GM21717 (cell line): ENCODE results near the gene HOGA1.
"Not testable (repeated sequence)": the region's sequence is repeated elsewhere in the genome, so short reads cannot be mapped to it uniquely, and the experiment has no call there.

Source experiments
- ATAC-seq: cut with Tn5 transposase; IDR thresholded peaks from one replicate; pipeline ENCODE4 v1.9.1; 2021; ENCODE audit warnings: mild to moderate bottlenecking, moderate library complexity; ENCODE audit not compliant: unreplicated experiment

The HOGA1 gene

DNA sequence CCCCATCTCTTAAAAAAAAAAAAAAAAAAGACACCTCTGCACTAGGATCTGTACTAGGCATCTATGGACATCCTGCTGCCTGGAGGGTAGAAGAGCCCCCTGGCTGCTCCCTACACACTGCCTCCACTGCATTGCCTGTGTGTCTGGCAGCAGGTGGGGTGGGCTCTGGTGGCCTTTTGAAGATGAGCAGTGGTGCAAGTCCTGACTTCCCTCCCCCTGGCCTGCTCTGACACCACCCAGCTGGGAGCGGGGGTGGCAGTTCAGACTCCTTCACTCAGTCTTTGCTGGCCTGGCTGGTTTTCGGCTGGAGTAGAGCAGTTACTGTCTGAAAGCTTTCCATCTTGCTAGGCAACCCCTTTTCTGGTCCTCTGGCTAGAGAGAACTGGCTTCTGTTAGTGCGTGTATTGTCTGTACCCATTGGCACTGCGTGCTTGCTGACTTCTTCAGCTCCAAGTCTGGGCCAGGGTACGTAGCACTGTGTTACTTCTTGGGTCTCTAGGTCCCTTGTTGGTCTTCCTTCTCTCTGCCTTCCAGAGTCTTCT is 23.0 kb downstream of the HOGA1 start:
- no peak for ATAC-seq

DNA sequence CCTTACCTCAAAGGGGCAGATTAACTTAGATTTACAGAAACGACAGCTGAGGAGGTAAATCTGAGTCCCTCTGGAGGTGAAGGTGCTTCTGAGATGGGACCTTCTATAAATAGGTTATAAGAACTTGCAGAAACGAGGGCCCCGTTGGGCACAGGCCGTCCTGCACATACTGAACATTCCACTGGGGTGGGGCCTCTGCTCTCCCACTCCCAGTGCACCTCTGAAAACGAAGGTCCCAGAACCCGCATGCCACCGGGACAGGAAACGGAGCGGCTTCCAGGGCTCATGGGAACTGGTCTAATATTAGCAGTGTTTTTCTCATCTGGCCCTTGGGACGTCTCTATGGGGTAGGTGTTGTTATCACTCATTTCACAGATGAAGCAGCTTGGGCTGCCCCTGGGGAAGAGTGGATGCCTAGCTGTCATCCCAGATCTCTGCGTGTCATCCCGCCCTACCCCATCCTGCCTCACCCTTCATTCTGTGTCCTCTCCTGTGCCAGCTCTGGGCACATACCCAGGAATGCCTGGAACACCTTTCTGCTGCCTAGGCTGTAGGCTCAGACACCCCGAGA is 24.9 kb downstream of the HOGA1 start:
- ATAC-seq, result no peak

- no peak for ATAC-seq
Observed at GRCh38 chr10:97611473-97611872, 27.3 kb downstream of the HOGA1 start.

DNA sequence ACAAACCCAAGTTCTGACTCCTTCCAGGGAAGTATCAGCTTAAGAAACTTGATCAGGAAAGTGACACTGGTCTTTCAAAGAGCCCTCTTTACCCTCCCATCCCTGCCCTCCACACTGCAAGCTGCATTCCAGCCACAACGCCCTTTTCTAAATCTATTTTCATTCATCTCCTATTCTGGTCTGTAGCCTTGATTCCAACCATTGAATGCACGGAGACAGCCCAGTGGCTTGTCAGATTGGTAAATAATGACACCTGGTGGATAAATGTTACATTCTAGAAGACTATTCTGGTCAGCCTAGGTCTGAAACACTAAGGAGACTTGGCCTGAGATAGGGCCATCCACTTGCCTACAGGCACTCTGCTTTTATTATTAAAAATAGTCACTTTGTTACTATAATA is 28.2 kb downstream of the HOGA1 start:
- ATAC-seq, result no peak

DNA sequence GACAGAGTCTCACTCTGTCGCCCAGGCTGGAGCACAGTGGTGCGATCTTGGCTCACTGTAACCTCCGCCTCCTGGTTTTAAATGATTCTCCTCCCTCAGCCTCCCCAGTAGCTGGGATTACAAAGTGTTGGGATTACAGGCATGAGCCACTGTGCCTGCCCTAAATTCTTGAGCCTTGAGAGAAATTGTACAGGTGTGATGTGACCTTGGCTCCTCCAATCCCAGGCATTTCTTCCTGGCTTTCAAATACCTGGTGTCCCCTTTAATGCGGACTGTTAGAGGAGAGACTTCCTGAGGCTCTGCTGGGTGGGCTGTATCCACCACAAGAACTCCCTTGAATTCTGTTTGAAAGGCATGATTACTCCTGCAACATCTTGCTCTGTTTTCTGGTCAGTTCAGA is 34.1 kb downstream of the HOGA1 start:
- no peak for ATAC-seq

GRCh38 chr10:97618733-97619132 is 34.5 kb downstream of the HOGA1 start:
- no peak for ATAC-seq

GRCh38 chr10:97623277-97623676 is 39.1 kb downstream of the HOGA1 start:
- ATAC-seq, result no peak

DNA sequence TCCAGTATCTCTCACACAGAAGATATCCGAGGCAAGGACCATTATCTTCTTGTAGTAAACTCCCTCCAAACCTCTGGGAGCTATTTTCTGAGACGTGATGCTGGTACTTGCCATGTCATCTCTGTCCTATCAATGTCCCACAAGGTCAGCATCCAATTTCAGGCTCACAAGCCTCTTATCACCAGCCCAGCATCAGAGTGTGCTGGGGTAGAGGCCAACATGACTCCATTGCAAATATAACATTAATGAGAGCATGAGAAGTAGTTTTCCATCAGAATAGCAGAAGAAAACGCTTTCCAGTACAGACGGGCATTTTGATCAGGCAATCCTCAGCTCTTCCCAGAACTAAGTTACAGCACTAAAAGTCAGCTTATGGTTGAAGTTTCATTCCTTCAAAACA is 43.5 kb downstream of the HOGA1 start:
- ATAC-seq, result no peak

DNA sequence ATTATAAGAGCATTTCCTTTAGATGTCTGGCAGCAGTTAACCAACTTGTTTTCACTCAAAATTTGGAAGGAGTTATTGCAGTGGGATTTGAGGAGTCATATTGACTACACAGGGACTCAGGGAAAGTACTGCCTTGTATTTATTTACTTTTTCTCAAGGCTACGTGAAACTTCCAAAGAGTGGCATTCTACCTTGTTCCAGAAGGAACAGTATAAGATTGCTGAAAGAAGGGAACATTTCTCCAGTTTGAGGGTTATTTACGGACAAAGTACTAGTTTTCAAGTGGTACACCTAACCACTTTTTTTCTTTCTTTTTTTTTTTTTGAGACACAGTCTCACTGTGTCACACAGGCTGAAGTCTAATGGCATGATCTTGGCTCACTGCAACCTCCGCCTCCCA is 44.0 kb downstream of the HOGA1 start:
- no peak for ATAC-seq

DNA sequence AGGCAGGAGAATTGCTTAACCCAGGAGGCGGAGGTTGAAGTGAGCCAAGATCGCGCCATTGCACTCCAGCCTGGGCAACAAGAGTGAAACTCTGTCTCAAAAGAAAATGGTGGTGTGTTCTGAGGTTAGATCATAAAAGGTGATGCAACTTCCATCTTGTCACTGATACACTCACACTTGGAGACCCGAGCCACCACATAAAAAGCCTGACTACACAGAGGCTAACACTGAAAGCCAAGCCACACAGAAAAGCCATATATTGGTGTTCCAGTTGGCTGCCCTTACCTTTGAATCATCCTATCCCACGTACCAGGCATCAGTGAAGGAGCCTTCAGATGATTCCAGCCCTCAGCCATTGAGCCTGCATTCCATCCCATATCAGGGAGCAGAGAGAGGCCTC is 45.1 kb downstream of the HOGA1 start:
- no peak for ATAC-seq

DNA sequence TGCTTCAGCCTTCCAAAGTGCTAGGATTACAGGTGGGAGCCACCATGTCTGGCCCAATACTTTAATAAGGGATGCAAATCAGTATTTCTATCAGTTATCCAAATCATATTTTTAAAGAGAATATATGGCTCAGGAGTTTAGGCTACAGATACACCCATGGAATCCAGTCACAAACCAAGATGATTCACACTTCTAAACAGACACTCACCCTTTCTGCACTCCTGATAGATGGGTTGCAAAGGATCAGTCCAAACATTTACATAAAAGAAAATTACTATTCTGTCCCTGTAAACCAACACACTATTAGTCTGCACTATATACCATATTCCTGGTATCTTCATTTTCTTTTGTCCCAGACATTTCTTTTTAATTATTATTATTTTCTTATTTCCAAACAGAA is 46.9 kb downstream of the HOGA1 start:
- no peak for ATAC-seq

DNA sequence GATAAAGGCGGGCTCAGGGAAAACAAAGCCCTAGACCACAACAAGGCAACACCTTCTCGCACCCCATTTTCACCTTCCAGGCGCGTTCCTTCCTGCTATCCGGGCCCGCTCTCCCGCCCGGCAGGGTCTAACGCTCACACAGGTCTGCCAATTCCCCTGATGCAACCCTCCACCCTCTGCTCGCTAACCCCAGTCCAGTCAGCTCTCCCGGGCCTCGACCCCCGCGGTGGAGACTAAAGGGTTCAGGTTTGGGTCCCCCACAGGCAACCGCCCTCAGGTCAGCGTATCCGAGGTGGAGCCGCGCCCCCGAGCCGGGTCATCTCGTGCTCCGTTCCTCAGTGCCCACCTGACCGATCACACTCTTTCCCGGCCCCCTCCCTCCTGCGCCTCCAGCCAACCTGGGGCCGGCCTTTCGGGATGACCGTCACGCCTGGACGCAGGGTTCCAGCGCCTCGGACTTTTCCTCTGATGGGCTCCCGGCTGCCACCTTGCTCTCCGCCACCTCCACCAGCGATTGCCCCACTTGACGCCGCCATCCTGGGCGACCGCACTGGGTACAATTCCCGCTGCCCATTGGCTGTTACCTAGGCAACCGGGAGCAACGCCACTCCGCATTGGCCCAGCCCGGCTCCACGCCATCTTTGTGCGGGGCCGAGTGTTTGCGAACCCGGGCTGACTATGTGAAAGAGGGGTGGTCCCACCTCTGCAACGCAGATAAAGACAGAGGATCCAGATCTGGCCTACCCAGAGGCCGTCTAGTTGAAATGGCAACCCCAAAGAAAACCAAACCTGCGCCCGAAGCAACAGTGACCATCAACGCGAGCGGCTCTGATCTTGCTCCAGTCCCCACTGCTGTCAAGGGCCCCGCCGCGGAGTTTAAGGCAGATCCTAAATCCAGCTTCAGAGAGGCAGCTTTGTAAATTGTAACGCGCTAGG is 49.0 kb downstream of the HOGA1 start, which contains the start of gene MORN4:
TSS of gene MORN4 (minus strand) at position 552 of the 936 bp plus-strand sequence. CDS start 13,847 bp downstream, outside the sequence.
- peak; percentile 96 for ATAC-seq

DNA sequence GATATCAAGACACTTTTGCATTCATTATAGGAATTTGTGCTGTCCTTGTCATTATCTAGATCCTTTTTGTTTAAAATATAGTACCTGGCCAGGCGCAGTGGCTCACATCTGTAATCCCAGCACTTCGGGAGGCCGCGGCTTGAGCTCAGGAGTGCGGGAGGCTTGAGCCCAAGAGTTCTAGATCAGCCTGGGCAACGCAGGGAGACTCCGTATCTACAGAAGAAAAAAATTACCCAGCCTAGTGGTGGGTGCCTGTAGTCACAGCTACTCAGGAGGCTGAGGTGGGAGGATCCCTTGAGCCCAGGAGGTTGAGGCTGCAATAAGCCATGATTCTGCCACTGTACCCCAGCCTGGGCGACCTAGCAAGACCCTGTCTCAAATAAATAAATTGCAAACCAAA is 49.7 kb downstream of the HOGA1 start:
- no peak for ATAC-seq

DNA sequence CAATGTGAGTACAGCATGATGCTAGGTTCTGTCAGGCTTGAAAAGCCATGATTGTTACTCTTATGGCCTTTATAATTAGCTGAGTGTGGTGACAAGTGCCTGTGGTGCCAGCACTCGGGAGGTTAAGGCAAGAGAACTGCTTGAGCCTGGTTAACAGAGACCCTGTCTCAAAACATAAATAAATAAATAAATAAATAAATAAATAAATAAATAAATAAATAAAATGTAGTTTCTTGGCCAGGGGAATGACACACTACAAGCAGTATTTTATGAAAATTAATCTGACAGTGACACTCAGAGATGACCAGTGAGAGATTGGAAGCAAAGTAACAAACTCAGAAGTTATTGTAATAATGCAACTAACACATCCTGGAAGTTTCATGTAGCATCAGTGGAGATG is 51.4 kb downstream of the HOGA1 start:
- ATAC-seq, result no peak

DNA sequence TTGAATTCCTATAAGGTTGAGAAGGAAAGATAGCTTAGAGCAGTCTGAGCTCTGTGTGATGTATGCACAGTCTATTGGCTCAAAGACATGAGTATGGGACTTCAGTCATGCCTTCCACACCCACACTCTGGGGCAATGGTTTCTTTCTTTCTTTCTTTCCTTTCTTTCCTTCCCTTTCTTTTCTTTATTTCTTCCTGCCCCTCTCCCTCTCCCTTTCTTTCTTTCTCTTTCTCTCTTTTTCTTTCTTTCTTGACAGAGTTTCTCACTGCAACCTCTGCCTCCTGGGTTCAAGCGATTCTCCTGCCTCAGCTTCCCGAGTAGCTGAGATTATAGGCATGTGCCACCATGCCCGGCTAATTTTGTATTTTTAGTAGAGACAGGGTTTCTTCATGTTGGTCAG is 54.9 kb downstream of the HOGA1 start:
- ATAC-seq, result not testable (repeated sequence)

DNA sequence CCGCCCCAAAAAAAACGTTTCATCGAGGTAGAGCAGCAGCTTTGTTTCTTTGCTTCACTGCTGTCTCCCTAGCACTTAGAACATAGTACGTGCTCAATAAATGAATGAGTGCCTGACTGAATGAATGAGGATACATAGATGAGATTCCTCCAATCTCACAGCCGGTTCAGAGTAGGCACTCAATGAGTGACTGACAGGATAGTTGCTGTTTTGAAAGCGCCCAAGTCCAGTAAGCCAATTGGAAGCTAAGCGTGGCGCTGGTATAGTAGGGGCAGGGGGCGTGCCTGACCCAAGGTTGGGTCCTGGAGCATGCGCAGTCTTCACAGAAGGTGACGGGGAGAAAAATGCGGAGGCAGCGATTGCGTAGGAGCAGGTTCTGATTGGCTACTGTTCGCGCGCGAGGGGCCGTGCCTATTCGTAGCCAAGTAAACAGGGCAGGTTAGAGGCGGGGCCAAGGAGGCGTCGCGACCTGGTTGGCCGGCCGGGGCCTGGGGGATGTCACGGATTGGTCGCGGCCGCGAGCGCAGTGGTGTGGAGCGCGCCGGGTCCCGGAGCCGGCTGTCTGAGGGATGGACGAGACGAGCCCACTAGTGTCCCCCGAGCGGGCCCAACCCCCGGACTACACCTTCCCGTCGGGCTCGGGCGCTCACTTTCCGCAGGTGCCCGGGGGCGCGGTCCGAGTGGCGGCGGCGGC is 56.1 kb downstream of the HOGA1 start, which contains the start of gene PI4K2A:
TSS of gene PI4K2A (plus strand) at position 498 of the 694 bp plus-strand sequence. CDS start at position 570, 72 bp downstream.
- peak; percentile 97 for ATAC-seq

GRCh38 chr10:97640868-97641811 is 57.0 kb downstream of the HOGA1 start:
- peak; percentile 34 for ATAC-seq

- not testable (repeated sequence) for ATAC-seq
Observed at GRCh38 chr10:97642471-97643159, 58.4 kb downstream of the HOGA1 start.

DNA sequence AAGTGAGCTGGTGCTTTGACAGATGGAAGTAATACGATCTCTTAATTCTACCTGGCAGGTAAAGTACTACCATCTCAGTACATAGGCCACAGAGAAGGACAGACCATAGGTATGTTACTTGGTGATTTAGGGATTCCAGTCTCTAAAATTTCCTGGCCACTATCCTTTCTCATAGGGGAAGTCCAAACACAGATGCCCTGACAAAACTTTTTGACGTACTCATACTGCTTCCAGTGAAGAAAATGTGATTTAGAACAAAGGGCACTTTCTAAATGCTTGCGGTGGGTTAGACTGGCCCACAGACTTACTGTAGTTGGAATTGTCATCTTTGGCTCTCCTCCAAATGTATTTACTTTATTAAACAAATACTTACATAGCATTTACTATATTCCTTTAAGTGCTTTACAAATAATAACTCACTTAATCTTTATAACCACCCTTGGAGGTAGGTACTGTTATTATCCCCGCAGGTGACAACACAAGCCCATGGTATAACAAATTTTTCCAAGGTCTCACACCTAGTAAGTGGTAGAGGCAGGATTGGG is 59.3 kb downstream of the HOGA1 start:
- no peak for ATAC-seq
